Activated CD8-positive, alpha-beta memory T cell treated with anti-CD3 and anti-CD28 coated beads for 24 hours (primary cell): ENCODE results near the gene CRHR1.
"Not testable (repeated sequence)": the region's sequence is repeated elsewhere in the genome, so short reads cannot be mapped to it uniquely, and the experiment has no call there.

Experiments used
- DNase-seq: peaks from one replicate; pipeline ENCODE4 v3.0.0-alpha.2; 2020

Gene CRHR1

DNA sequence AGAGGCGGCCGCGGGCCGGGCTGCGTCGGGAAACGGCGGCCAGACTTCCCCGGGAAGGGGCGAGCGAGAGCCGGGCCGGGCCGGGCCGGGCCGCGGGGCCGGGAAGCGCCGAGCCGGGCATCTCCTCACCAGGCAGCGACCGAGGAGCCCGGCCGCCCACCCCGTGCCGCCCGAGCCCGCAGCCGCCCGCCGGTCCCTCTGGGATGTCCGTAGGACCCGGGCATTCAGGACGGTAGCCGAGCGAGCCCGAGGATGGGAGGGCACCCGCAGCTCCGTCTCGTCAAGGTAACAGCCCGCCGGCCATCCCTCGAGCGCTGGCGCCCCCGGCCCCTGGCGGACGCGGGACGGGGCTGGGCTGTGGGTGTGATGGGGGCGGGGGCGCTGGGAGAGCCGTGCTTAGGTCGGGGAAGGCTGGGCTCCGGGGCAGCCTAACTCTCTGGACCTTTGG, at the start of gene CRHR1:
Gene CRHR1 (plus strand): TSS at position 28 of the 448 bp plus-strand sequence. CDS start 225 bp downstream, at position 253.
- peak; percentile 63 for DNase-seq

DNA sequence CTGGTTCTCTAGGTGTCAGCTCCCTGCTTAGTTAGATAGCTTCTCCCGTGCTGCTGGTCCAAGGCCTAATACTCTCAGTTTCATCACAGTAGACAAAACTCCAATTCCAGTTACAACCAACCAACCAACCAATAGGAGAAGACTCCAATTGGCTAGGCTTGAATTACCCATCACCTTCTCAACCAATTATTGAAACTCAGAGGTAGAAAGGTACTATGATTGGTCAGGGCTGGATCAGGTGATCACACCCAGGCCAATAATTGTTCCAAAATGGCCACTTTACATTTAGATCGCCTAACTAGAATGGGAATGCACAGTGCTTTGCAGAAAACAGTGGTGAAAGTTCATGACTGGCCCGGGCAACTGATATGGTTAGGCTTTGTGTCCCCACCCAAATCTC, 49.5 kb upstream of the CRHR1 start:
- DNase-seq, result no peak

DNA sequence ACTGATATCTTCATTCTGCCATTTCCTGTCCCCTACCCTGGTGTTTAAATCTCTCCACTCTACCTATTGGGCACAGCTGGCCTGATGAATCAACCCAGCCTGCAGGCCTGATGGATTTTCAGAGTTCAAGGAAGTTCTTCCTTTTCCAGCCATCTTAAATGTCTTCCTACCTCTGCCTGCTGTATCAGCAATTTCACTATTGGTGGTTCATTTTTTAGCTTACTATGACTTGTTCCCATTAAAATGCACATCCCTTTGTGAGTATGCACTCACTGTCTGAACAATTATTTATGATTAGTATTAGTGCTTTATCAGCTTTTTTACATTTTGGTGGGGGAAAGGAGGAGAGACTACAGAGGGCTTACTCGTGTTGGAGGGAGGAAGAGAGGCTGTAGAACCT, 48.6 kb upstream of the CRHR1 start:
- no peak for DNase-seq

DNA sequence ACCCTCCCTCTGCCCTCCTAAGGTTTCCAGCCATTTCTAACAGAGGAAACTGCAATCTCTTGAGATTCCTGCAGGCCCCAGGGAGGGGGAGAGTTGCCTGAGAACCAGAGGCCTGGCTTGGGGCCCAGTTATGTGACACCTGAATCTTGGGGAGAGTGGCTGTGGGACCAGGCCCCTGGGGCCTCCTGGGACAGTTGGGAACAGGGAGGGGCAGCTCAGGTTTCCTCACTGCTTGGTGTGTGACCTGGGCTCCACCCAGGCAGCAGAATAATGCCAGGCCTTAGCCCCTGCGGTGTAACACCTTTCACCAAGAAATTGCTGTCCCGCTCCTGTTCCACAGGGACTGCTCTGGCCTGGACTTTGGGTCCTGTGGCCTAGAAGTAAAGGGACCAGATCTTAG, 44.3 kb upstream of the CRHR1 start:
- no peak for DNase-seq

DNA sequence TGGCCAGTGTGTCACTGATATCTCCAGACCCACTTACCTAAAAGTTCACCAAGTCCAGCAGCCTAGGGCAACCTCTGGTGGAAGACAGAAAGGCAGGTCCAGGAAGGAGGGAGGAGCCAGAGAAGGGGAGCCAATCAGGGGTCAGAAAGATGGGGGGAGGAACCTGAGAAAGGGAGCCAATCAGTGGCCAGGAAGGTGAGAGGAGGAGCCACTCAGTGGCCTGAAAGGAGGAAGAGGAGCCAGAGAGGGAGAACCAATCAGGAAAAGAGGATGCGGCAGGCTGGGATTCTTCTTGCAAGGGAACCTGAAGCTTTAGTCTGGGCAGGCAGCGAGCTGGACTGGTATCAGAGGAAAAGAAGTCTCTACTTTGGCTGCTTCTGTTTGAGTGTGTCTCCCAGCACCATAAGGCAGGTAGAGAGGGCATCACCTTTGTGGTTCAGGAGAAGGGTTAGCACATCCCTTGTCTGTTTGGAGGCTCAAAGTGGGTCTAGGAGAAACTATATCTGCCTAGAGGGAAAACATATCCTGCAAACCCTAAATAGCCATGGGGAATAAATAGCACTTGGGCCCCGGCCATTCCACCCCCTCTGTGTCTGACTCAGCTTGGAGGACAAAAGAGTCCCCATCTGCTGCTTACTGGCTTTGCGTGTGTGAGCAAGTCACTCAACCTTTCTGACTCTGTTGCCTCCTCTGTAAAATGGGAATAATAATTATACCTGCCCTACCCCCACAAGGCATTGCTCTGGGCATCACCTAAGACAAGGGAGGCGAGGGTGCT, 43.4 kb upstream of the CRHR1 start:
- no peak for DNase-seq

DNA sequence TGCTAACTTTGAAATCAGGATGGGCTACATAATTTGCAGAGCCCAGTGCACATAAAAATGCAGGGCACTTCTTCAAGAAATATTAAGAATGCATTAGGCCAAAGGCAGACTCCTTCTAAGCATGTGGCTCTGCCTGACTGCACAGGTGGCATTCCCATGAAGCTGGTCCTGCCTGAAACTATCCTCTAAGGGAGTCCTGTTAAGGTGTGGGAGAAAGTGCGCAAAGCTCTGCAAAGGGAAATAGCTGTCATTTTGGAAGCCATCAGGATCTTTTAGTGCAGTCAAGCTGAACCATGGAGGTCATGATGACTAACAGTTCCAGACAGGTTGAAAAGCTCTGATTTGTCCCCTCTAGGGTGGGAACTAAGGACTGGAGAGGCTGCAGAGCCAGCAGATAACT, 41.9 kb upstream of the CRHR1 start:
- DNase-seq, result no peak

DNA sequence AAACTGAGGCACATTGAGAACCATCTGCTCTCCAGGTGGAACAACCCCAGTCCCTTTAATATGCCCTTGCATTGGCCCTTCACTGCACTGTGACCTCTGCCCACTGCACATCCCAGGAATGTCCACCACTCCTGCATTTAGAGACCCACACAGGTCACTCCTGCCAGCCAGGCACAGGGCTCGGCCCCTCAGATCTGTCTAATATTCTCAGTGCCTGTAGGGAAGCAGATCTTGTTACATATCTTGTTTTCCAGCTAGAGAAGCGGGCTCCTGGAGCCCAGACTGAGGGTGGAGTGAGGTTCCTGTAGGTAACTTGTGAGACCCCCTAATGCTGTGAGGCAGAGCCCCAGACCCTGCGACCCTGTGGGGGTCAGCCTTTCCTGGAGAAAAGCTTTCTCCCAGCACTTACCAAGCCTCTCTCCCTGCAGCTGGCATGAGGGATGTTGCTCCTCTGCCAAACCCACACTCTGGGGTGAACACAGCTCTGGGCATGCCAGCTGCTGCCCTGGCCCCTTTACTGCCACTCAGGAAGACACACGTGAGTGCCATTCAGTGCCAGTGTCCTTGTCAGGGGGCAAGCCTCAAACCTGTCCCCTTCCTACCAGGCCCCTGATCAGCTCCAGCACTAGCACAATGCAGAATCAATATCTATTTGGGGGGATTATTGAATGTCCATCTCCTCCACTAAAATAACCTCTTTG, 40.3 kb upstream of the CRHR1 start:
- DNase-seq, result no peak

- DNase-seq, result not testable (repeated sequence)
Observed at GRCh38 chr17:45744826-45745225, 39.3 kb upstream of the CRHR1 start.

DNA sequence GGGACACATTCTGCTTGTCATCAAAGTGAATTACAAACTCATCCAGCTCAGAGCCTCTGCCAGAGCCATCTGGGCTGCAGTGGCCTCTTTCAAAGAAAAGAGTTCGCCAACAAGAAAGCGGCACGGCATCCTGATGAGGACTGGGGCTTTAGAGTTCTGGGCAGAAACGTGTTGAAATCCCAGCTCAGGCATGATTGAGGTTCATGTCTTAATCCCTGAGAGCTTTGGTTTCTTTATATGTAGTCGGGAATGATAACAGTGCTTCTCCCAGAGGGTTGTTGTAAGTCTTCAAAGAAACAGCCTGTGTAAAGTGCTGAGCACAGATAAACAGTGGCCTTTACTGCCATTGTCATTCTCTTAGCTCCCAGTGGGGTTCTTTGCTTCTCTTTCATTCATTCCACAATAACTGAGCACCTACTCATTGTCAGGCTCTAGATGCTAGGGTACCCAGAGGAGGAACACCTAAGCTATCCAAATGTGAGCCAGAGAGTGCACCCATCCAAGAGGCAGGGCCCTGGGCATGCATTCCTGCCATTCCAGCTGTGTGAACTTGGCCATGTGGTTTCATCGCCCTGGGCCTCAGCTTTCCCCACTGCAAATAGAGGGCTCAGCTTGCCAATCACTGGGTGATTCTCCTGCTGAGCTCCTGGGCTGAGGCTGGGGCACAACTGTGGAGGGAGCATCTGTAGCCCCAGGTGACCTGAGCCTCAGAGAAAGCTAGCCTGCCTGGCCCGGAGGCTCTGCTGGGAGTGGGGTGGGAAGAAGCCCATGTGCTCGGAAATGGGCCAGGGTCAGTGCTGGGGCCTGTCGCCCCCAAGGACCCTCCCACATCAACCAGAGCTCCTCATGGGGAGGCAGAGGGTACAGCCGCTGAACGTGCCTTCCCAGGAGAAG, 38.3 kb upstream of the CRHR1 start:
- DNase-seq, result no peak

- DNase-seq, result no peak
Observed at GRCh38 chr17:45747911-45748310, 36.2 kb upstream of the CRHR1 start.

- DNase-seq, result no peak
Observed at GRCh38 chr17:45748731-45749310, 35.3 kb upstream of the CRHR1 start.

- DNase-seq, result no peak
Observed at GRCh38 chr17:45749831-45750335, 34.2 kb upstream of the CRHR1 start.

GRCh38 chr17:45750779-45751440, 33.2 kb upstream of the CRHR1 start:
- DNase-seq, result no peak

- DNase-seq, result no peak
Observed at GRCh38 chr17:45751466-45751865, 32.7 kb upstream of the CRHR1 start.

DNA sequence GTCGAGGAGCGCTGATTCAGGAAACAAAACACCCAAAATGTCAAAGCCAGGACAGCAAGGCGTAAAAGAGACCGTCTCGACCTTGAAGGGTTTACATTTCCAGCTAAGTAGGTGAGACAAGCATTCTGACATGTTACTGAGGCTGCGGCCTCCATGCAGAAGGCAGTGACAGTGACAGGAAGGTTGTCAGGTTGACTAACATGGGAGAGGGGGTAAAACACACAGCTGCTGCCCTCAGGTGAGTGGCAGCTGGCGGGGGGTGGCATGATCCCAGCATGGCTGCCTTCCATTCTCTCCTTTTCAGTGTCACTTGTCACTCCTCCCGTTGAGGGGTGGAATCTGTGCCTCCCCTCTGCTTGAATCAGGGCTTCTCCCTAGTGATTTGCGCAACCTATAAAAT, 31.9 kb upstream of the CRHR1 start:
- no peak for DNase-seq

GRCh38 chr17:45753645-45754225, 30.4 kb upstream of the CRHR1 start:
- no peak for DNase-seq

DNA sequence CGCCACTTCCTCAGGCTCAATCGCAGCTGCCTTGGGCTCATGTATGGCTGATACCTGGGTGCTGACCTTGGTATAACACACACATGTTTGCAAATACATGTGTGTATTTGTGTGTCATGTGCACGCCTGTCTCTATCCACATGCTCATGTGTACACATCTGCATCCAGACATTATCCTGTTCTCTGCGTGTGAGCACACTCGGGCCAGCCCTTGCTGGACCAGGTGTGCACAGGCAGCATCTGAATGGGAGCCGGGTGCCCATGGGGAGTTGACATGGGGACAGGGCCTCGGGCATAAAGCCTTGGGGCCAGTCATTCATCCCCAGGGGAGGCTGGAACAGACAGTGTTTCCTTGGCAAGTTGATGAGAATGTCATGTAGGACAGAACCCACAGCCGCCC, 29.1 kb upstream of the CRHR1 start:
- no peak for DNase-seq

DNA sequence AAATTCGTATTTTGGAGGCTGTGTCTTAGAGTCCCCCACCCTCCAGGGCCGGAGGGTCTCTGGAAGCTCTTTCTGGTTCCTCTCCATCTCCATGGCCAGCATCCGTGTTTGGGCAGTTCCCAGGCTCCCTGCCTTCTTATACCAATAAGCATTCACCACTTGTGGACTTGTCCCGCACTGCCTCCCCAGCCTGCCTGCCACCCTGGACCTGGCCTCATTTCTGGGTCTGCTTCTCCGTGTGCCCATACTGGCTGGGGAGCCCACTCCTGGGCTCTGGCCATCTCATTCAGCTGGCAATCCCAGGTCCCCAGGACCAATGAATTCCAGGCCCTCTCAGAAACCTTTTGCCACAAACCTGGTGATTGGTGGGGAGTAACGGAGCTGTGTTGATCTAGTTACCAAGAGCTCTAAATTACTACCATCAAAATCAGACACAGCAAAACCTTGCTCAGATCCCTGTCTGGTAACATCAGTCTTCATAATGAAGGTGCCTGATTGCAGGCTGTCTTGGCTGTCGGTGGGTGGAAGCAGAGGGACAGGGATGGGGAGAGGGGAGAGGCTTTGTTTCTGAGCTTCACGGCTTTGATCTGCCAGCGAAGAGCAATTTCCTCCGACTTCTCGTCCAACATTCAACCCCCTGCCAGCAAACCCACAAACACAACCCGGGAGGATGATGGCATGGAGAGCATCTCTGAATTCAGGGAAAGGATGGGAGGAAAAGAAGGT, 27.7 kb upstream of the CRHR1 start:
- DNase-seq, result no peak

- DNase-seq, result no peak
Observed at GRCh38 chr17:45757431-45758218, 26.5 kb upstream of the CRHR1 start.

DNA sequence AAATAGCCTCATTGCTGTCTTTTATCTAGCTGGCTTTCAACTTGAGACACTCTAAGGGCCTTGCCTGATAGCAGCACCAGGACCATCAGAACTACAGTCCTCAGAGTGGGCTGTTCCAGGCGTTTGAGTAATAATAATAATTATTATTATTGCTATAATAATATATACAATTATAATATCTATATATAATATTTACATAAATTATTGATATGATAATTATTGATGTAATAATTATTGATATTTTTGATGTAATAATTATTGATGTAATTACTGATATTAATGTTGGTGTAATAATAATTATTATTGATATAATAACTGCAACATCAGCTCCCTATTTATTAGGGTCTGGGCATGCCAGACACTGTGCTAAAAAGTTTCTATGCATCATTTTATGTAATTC, 25.6 kb upstream of the CRHR1 start:
- no peak for DNase-seq
